HG03432 (cell line): ENCODE measurements around the gene TBC1D22A.

Experiments used
- ATAC-seq: cut with Tn5 transposase; IDR thresholded peaks from one replicate; pipeline ENCODE4 v1.9.1; 2021; ENCODE audit warnings: mild to moderate bottlenecking, moderate library complexity; ENCODE audit not compliant: unreplicated experiment

TBC1D22A gene

GRCh38 chr22:46875089-46875488 is 112.6 kb downstream of the TBC1D22A start:
- ATAC-seq, result no peak

DNA sequence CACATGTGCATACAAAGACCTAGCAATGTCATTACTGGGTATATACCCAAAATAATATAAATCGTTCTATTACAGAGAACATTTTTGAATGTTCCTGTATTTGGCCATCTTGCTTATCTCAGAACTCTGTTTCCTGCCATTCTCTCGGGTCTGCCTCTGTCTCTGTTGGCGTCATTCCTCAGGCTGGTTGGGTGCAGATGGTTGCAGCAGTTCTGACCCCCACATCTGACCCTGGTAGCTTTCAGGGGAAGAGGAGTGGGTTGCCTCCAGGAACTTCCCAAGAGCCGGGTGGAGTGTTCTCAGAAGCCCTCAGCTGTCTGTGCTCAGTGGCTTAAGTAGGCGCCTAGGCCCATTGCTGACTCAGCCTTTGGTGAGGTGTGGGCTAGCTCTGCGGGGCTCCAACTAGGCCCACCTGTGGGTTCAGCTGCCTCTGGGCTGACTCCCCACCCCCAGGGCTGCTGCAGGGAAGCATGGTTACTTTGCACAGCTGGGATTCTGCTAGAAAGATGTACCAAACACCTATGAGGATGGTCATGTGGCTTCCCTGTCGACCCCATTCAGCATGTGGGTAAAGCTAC is 114.0 kb downstream of the TBC1D22A start:
- ATAC-seq, result no peak

- no peak for ATAC-seq
These were observed 115.9 kb downstream of the TBC1D22A start for GRCh38 chr22:46878191-46878948.

- no peak for ATAC-seq
These were observed 116.6 kb downstream of the TBC1D22A start for GRCh38 chr22:46879083-46879482.

DNA sequence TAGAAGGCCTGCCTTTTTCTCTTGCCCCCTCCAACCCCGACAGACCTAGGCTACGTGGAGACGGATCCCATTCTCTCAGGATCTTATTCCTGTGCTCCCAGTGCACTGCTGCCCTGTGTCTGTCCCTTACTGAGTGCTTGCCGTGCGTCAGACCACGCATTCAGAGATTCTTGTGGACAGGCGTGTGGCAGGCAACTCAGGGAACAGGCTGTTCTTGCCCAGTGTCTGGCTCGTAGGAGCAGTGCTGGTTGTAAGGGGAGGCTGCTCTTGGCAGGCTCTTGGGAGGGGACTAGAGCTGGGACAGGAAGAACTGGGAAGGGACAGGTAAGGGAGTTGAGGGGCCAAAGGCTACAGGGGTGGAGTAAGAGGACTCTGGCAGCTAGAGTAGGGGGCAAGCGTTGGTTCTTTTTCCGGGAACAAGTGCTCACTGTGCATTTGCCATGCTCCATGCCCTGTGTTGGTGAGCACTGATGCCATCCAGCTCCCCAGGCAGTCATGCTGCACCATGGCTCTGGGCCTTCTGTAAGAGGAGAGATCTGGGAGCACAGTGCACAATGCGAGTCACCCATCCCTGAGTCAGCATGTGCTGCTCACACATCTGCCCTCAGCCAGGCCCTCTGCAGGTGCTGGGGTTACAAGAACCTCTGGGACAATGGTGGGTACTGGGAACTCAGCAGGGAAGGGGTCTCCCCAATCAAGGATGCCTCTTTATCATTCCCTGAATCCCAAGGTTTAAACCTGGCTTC is 119.1 kb downstream of the TBC1D22A start:
- ATAC-seq, result no peak

- ATAC-seq, result no peak
These were observed 120.9 kb downstream of the TBC1D22A start for GRCh38 chr22:46883092-46883910.

- no peak for ATAC-seq
These were observed 121.9 kb downstream of the TBC1D22A start for GRCh38 chr22:46884365-46884764.

DNA sequence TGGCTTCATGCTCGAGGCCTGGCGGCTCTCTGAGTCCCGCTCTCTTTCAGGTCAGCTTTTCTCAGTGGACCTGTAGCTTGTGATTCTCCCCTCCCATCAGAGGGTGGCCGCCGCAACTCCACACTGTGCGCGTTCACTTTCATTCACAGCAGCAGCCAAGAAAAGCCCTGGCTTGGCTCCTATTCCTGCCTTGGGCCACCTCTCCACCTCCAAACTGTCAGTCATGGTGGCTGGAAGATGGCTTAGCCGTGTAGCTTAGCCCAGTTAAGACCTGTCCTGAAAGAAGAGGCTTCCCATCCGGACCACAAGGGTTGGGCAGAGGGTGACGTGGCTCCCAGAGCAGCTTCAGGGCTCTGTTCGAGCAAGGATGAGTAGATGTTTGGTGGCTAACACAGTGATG is 125.5 kb downstream of the TBC1D22A start:
- ATAC-seq, result no peak

DNA sequence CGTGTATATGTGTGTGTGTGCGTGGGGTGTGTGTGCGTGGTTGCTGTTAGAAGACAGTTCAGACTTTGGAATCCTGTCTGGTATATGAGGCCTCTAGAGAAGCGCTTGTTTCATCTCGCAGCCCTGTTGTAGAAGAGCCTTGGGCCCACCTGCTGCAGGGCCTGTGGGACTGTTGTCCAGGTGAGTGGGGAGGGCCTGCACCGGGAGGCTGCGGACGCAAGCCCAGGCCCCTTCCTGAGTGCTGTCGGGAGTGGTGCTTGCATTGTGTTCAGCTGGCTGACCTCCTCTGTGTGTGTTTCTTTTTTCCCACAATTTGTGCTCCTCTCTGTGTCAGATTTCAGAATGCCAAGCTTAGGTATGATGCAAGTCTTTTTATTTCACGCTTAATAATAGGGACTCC is 128.4 kb downstream of the TBC1D22A start:
- ATAC-seq, result no peak

DNA sequence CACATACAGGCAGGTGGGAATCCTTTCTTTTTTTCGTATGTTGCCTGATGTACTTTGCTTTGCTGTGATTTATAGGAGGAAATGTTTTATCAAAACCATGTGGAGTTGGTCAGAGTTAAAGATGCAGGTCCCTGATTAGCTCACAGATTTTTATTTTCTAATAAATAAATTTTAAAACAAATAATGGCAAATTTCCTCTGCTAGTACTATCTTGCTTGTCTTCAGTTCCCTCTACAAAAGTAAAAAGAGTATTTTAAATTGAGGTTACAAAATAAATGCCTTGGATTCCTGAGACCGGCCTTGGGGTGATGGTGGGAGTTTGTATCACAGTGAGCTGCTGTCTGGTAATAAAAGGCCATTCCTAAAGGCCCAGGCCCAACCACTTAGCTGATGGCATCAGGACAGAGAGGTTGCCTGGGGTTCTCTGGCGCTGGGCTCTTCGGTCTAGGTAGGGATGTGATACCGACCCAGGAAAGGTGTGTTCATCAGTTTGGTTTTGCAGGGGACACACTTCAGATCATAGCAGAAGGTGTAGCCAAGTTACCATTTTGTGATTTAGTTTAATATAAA is 129.0 kb downstream of the TBC1D22A start:
- ATAC-seq, result no peak

DNA sequence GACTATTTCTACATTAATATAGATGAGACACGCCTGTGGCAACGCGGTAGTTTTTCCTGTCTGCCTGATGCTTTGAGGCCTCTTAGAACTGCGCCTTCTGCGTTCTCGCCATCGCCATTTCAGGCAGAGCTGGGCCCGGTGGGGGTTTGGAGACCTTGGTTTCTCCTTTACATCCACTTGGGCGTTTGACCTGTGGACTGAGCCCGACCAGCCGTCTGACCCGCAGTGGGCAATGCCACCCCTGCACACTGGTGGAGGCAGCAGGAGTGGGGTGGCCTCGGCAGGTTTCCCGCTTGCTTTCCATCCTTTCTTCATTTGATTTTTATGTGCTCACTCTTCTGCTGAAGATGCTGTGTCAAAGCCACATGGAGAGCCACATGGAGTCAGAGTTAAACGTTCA is 130.4 kb downstream of the TBC1D22A start:
- no peak for ATAC-seq

GRCh38 chr22:46893281-46894020 is 131.0 kb downstream of the TBC1D22A start:
- no peak for ATAC-seq

GRCh38 chr22:46894081-46894671 is 131.7 kb downstream of the TBC1D22A start:
- ATAC-seq, result no peak

DNA sequence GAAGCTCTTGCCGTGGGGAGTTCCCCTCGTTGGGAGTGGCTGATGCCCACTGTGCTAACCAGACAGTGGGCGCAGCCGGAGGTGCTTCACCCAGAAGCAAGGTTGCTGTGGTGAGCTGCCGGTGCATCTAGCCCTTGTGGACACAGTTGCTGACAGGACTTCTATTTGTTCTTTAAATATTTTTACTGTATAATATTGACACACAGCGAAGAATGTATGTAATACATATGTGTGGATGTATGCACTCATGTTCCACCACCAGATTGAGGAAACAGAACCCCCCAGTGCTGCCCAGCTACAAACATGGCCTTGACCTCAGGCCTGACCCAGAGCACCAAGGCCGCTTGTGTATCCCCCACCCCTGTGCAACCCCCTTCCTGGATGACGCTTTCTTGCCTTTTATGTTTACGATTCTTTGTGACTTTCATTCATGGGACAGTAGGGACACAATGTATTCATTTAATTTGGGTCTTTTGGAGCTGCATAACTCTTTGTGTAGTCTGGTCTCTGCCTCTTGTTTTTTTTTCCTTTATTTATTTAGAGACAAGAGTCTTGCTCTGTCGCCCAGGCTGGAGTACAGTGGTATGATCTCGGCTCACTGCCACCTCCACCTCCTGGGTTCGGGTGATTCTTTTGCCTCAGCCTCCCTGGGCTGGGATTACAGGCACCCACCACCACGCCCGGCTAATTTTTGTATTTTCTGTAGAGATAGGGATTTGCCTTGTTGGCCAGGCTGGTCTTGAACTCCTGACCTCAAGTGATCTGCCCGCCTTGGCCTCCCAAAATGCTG is 132.6 kb downstream of the TBC1D22A start:
- no peak for ATAC-seq

GRCh38 chr22:46895753-46896152 is 133.3 kb downstream of the TBC1D22A start:
- no peak for ATAC-seq

- no peak for ATAC-seq
These were observed 133.7 kb downstream of the TBC1D22A start for GRCh38 chr22:46896166-46896565.

DNA sequence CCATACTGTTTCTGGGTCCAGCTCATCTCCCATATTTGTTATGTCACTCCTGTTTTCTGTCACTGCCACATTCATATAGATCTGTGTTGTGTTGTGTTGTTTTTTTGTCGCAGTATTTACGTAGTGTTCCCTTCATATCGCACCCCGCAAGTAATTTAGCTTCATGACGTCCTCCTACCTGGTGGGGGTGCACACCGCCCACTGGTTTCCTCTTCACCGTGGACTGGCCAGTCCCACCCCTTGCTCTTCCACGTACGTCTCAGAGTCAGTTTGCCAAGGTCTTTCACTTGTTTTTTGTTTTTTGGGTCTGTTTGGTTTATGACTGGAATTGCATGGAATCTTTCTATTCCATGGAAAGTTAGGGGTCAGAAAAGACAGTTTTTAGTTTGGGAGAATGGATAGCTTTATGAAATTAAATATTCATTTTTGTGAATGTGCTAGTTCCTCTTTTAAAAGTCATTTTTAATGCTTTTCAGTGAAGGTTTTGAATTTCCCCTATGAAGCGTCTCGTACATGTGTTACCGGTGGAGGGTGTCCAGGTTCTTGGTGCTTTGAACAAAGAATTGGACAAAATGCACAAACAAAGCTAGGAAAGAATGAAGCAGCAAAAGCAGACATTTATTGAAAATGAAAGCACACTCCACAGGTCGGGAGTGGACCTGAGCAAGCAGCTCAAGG is 134.3 kb downstream of the TBC1D22A start:
- ATAC-seq, result no peak

GRCh38 chr22:46897246-46897623 is 134.8 kb downstream of the TBC1D22A start:
- ATAC-seq, result no peak
